GM08714 (cell line): ENCODE data around the gene SYNE2.
A peak's percentile ranks its signal among the peaks of the same experiment; 100 is the strongest.

ENCODE experiments used
- H3K4me3 ChIP-seq: fragments of 200-500 bp; sonication (Bioruptor generic); 2 replicates; pipeline ENCODE4 v1.5.1; 2014; ENCODE audit warnings: mild to moderate bottlenecking, low read length, inconsistent platforms
- ZNF274 ChIP-seq: IDR thresholded peaks from 2 replicates; pipeline ENCODE4 v1.6.1; 2012; ENCODE audit warnings: mild to moderate bottlenecking, low read depth, low read length

Gene SYNE2

GRCh38 chr14:64186231-64187129 lies 333.7 kb downstream of the SYNE2 start:
- H3K4me3 ChIP-seq, result no peak overlapping the region
- TF ChIP-seq ZNF274, result no peak

- no peak overlapping the region for H3K4me3 ChIP-seq
- TF ChIP-seq ZNF274, result no peak
Measured at GRCh38 chr14:64187331-64187730, 334.5 kb downstream of the SYNE2 start.

DNA sequence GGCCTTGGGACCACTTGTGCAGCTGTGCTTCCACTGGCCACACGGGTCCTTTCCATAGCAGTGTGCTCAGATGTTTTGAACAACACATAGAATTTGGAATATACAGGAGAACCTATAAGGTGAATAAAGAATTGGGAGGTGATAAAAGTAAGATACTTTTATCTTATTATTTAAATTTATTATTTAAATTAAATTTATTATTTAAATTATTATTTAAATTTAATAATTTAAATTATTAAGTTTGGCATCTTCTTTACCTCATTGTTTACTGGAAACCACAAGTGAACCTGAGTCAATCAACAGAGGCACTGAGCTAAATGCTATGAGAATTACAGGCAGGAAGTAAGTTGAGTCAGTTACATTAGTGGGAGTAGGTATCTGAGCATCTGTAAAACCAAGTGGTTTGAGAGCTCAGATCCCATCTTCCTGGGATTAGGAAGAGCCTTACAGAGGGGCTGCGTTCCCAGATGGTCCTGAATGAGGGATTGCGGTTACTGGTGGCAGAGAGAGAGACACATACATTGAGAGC lies 338.2 kb downstream of the SYNE2 start:
- no peak for TF ChIP-seq ZNF274
- no peak overlapping the region for H3K4me3 ChIP-seq

DNA sequence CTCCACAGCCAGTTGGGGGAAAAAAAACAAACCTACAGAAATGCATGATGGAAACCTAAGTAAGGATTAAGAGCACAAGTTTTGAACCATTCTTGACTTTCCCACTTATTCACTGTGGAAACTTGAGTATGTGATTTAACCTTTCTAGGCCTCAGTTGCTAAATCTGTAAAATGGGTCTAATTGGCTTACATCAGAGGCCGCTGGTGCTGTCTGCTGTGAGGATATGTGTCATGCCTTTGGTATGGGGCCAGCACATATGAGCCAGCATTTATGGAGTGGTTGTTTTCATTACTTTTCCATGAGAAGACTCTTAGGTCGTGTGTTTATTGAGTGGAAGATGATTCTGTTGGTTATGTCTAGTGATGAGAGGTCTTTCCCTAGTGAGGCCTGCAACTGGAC lies 339.0 kb downstream of the SYNE2 start:
- no peak for TF ChIP-seq ZNF274
- no peak overlapping the region for H3K4me3 ChIP-seq

DNA sequence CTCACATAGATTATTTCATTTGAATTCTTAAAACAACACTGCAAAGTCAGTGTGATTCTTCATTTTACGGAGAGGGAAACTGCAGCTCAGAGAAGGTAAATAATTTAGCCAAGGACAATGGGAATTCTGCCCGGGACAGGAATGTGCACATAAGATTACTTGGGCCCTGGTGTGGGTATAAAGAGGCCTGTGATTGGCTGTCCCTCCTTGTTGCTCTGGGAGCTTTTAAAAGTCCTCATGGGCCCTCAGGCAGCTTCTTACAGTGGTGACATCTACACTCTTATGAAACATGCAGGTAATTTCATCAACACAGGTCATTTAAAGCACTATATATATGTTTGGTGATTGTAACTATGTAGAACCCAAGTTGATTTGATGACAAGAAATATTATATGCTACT lies 341.0 kb downstream of the SYNE2 start:
- no peak overlapping the region for H3K4me3 ChIP-seq
- no peak for TF ChIP-seq ZNF274

DNA sequence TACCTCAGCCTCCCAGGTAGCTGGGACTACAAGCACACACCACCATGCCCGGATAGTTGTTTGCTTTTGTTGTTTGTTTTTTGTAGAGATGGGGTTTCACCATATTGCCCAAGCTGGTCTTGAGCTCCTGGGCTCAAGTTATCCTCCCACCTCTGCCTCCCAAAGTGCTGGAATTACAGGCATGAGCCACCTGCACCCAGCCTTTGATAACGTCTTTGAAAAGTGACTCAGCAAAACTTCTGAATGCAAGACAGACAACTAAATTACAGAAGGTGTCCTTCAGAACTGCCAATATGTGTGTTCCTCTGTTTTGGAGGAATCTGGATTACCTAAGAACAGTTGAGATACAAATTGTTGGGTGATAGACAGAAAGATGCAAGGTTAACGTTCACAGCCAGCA lies 341.6 kb downstream of the SYNE2 start:
- H3K4me3 ChIP-seq, result no peak overlapping the region
- no peak for TF ChIP-seq ZNF274

DNA sequence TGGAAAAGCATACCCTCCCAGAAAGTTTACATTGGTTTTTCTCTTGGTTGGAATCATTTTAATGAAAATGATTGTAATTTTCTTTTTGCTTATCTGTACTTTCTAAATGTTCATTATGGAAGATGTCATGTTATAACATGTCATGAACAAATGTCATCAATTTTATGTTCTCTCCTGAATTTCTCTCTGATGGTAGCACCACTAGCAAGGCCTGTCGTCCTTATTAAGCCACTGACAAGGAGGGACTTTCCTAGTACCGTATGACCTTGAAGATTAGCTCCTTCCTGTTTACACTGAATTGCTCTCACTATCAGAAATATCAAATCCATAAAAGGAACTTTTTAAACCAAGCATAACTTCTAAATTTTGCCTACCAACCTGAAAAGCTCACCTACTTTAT lies 342.4 kb downstream of the SYNE2 start:
- no peak for TF ChIP-seq ZNF274
- H3K4me3 ChIP-seq, result no peak overlapping the region

- TF ChIP-seq ZNF274, result no peak
- H3K4me3 ChIP-seq, result no peak overlapping the region
Measured at GRCh38 chr14:64196056-64196455, 343.3 kb downstream of the SYNE2 start.

DNA sequence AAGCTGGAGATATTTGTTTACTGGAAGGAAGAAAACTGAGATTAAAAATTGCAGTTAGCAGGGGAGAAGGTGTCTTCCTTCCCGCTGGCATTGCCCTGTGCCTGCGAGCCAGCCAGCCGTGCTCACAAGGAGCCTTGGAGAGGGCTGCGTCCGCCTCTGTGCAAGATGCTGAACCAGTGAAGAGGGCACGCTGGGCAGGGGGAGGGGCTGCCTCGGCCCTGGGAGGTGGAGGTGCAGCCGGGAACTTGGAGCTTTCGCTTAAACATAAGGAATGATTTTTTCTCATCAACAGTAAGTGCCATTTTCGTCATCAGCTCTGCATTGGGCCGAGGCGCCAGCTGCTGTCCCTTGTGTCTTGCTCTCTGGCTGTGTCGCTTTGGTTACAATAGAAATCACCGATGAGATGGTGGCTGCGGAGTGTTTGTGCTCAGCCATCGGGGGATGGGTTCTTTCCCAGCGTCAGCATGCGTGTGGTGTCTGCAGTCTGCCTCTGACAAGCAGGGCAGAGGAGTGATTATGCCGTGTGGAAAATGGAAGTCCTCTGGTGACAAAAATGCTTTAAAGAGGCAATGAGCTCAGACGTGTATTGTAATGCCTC lies 344.1 kb downstream of the SYNE2 start:
- peak overlapping the region; percentile 34; the same call in 1 of the 2 replicates for H3K4me3 ChIP-seq
- TF ChIP-seq ZNF274, result no peak

DNA sequence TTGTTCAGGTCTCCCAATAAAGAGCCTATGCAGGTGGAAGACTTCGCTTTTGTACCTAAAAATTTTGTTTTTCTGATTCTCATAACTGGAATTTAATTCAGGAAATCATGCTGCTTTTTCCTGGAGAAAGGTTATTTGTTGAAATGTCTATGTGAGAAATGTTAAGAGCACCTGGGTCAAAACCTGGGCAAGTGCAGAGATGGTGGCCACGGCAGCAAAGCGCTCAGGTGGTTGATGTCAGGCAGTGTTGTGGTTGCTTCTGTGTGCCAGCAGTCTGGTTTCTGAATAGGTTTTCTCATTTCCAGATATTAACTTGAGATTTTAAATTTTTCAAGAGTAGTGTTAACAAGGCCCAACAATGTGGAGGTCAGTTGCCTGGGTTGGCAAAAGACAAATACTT lies 345.2 kb downstream of the SYNE2 start:
- no peak overlapping the region for H3K4me3 ChIP-seq
- no peak for TF ChIP-seq ZNF274

DNA sequence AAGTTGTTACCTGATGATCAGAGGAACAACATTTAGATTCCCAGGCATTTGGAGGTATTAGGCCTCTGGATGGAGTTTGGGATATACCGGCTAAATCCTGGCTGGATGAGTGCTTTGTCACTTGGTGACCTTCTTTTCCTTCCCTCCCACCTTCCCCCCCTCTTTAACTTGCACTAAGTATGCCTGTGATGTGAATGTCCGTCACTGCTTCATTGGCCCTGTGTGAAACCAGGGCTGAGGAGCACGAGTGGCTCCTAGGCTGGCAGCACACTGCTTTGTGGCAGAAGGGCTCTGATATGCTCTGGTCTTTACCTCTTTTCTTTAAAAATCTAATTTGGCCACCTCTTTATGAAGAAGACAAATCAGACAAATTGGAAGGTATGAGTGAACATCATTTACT lies 345.7 kb downstream of the SYNE2 start:
- no peak for TF ChIP-seq ZNF274
- H3K4me3 ChIP-seq, result no peak overlapping the region

DNA sequence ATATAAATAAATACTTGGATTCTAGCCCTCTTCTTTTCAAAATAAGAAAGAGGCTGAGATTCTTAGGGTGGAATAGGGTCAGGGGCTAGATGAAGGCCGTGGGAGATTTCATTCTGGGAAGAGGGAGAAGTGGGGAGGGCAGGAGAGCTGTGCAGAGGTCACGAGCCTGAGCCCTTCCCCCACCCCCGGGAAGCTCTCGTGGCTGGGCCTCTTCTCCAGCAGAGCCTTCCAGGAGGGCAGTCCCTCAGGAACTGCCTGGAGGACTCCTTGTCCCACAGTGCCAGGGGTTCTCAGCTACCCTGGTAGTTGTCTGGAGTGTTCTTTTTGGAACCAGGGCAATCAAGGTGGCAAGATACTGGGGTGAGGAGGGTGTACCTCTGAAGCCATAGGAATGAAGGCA lies 347.4 kb downstream of the SYNE2 start:
- H3K4me3 ChIP-seq, result no peak overlapping the region
- TF ChIP-seq ZNF274, result no peak

DNA sequence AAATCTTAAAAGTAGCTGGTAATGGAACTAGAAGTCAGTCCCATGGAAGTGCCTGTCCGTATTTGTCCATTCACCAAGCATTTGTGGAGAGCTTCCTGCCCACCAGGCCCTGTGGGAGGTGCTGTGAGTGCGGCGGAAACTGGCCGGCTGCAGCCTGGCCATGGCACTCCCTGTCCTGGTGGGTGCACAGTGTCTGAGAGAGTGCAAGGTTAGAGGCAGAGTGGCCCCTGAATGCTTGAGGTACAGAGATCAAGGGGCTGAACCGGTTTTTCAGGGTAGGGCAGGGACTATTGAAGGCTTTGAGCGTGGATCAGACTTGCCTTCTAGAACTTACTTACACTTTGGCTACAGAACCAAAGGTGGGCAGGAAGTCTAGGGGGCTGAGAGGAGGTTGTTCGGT lies 348.5 kb downstream of the SYNE2 start:
- no peak for TF ChIP-seq ZNF274
- no peak overlapping the region for H3K4me3 ChIP-seq

GRCh38 chr14:64201921-64202545 lies 349.2 kb downstream of the SYNE2 start:
- no peak for TF ChIP-seq ZNF274

GRCh38 chr14:64202716-64203115 lies 349.9 kb downstream of the SYNE2 start:
- TF ChIP-seq ZNF274, result no peak
- H3K4me3 ChIP-seq, result no peak overlapping the region

More at GRCh38 chr14:64201921-64202545, 349.2 kb downstream of the SYNE2 start:
- H3K4me3 ChIP-seq, result no peak overlapping the region
